NCI-H226 (cell line): ENCODE measurements around the gene POU6F1.
"Not testable (repeated sequence)": the region's sequence is repeated elsewhere in the genome, so short reads cannot be mapped to it uniquely, and the experiment has no call there.

Experiments
- DNase-seq: peaks from one replicate; pipeline ENCODE4 v3.0.0-alpha.2; 2015

The POU6F1 gene, protein sequence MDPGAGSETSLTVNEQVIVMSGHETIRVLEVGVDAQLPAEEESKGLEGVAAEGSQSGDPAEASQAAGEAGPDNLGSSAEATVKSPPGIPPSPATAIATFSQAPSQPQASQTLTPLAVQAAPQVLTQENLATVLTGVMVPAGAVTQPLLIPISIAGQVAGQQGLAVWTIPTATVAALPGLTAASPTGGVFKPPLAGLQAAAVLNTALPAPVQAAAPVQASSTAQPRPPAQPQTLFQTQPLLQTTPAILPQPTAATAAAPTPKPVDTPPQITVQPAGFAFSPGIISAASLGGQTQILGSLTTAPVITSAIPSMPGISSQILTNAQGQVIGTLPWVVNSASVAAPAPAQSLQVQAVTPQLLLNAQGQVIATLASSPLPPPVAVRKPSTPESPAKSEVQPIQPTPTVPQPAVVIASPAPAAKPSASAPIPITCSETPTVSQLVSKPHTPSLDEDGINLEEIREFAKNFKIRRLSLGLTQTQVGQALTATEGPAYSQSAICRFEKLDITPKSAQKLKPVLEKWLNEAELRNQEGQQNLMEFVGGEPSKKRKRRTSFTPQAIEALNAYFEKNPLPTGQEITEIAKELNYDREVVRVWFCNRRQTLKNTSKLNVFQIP

DNA sequence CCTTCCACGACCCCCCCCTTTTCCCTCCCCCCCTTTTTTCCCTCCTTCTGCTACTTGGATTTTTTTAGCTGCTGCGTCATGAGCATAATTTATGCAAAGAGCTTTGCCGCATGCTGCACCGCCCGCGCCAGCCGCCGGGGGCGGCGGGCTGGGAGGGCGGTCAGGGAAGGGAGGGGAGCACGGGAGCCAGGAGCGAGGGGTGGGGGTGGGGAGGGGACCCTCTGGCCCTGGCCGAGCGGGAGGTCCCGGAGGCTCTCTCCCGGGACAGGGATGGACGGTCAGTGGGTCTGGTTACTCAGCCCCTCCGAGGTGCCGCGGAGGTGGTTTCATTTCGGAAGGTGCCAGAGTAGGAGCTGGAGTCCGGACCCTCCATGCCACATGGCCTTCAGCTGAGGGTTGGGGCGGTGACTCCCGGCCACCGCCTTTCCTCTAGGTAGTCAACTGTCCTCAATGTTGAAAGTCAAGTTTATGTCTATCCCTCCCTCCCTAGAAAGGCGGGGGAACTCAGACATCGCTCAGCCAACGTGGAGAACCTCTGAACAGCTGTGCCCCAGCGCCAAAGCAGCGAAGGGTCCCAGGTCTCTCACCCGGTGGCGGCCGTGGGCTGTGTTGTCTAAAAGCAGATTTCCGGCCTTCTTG, at the start of gene POU6F1:
TSS of gene POU6F1 (minus strand) at position 95 of the 639 bp plus-strand sequence. CDS start 11,226 bp downstream, outside the sequence.
- peak; percentile 76 for DNase-seq

DNA sequence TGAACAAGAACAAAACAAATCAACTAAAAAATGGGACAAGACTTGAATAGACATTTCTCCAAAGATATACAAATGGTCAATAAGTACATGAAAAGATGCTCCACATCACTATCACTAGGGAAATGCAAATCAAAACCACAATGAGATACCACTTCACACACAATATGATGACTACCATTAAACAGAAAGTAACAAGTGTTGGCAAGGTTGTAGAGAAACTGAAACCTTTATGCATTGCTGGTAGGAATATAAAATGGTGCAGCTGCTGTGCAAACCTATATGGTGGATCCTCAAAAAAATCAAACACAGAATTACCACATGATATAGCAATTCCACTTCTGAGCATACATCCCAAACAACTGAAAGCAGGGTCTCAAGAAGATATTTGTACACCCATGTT, 47.2 kb upstream of the POU6F1 start:
- DNase-seq = no peak

DNA sequence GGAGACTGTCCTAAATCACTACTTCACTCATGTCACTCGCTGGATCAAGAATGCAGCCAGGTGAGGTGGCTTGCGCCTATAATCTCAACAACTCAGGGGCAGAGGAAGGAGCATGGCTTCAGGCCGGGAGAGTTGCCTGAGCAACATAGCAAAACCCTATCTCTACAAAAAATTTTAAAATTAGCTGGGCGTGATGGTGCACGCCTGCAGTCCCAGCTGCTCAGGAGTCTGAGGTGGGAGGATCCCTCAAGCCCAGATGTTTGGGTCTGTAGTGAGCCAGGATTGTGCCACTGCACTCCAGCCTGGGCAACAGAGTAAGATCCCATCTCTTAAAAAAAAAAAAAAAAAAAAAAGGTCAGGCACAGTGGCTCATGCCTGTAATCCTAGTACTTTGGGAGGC, 46.4 kb upstream of the POU6F1 start:
- no peak for DNase-seq

DNA sequence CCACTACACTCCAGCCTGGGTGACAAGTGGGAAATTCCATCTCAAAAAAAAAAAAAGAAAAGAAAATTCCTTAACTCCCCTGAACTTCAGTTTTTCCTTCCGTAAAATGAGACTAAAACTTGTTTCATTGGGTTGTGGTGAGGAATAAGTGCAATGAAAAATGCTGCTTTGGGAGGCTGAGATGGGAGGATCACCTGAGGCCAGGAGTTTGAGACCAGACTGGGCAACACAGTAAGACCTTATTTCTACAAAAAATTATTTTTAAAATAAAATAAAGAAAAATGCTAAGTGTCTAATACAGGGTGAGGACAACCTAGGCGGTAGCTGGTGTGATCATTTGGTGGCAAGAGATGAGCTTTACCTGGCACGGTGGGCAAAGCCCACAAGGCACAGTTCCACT, 45.5 kb upstream of the POU6F1 start:
- DNase-seq = no peak

DNA sequence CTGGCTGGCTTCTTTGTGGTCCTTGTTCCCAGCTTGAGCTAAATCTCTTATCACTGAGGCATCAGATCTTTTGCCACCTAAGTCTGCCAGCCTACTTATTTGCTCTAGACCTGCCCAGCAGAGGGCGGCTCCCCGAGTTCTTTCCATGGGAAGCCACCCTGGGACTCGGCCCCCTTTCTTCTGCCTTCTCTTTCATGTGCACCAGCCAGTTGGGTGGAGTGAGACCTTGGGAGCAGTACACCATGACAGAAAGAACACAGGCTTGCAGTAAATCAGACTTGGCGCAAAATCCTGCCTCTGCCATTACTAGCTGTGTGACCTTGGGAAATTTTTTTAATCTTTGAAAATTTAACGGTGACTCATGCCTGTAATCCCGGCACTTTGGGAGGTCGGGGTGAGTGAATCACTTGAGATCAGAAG, 44.9 kb upstream of the POU6F1 start:
- DNase-seq = peak; percentile 57

DNA sequence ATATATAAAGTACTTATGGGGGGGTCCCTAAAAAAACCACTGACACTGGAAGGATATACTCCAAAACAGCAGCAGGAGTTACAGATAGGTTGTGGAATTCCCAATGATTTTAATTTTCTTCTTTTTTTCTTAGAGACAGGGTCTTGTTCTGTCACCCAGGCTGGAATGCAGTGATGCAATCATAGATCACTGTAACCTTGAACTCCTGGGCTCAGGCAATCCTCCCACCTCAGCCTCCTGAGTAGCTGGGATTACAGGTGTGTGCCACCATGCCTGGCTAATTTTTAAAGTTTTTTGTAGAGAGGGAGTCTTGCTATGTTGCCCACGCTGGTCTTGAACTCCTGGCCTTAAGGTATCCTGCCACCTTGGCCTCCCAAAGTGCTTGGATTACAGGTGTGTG, 41.7 kb upstream of the POU6F1 start:
- not testable (repeated sequence) for DNase-seq

DNA sequence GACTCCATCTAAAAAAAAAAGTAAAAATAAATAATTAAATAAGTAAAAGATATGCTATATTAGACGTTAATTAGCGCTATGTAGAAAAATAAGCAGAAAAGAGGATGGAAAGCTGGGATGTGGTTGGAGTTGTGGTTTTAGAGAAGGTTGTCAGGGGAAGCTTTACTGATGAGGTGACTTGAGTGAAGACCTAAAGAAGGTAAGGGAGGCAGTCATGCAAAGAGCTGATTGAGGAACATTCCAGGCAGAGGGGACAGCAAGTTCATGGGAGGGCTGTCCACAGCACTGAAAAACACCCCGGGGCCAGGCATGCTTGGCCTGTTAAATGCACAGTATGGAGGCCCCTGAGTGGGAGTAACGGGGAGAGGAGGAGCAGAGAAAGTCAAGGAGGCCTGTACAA, 36.7 kb upstream of the POU6F1 start:
- no peak for DNase-seq

DNA sequence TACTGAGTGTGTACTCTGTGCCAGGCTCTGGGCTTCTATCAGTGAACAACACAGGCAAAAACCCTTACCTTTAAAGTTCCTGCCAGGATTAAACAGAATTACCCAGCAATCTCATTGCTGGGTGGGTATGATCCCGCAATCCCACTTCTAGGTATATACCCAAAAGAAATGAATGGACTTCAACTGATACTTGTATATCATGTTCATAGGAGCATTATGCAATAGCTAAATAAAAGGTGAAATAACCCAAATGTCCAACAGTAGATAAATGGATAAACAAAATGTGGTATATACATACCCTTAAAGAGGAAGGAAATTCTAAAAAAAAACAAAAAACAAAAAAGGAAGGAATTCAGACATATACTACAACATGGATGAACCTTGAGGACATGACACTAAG, 35.4 kb upstream of the POU6F1 start:
- DNase-seq = no peak

DNA sequence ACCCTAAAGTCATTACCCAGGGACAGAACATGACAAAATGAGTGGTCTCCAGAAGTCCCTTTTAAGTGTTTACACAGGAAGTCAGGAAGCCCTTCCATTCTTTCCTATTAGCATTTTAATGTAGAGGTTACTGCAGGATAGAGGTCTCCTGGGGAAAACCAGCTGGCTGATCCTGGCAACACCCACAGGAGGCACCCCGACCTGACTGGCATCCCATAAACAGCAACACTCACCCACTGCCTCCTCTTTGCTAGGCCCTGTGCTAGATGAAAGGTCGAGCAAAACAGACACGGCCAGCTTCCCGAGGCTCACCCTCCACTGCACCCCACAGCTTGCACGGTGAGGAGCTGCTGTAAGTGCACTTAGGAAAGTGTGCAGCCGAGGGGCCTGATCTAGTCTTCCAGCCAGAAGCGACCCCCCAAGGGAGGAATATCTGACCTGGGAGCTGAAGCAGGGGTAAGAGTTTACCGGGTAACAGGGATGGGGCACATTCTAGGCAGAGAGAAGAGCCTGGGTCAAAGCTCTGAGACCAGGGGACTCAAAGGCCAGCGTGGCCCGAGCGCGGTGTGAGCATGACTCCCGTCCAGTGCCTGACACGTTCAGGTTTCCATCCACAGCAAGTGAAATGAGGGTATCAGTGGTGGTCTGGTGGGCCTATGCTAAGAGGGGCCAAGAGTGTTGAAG, 29.8 kb upstream of the POU6F1 start:
- no peak for DNase-seq

DNA sequence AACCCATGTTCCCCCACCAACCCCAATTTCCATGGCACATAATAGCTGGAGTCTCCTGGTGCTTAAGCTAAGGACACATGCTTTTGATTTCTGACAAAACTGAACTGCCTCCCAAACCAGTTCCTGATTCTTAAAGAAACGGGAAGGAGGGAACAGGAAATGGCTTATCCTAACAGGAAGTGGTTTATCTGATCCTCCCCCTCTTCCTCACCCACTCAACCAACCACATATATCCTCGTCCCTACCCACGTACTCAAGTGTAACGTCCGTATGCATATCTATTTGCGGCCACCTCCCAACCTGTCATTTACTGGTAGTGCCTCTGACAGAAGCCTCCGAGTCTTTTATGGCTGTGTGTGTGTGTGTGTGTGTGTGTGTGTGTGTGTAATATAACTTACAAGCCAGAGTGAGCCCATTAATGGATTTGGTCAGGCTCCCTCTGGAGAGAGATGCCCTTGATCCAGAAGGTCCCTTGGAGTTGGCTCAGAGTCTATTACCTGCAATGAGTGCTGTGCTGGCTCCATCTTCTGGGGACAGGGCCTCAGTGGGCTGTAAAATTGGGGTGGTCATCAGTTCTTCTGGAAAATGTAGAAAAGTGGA, 28.5 kb upstream of the POU6F1 start:
- DNase-seq = peak; percentile 49

DNA sequence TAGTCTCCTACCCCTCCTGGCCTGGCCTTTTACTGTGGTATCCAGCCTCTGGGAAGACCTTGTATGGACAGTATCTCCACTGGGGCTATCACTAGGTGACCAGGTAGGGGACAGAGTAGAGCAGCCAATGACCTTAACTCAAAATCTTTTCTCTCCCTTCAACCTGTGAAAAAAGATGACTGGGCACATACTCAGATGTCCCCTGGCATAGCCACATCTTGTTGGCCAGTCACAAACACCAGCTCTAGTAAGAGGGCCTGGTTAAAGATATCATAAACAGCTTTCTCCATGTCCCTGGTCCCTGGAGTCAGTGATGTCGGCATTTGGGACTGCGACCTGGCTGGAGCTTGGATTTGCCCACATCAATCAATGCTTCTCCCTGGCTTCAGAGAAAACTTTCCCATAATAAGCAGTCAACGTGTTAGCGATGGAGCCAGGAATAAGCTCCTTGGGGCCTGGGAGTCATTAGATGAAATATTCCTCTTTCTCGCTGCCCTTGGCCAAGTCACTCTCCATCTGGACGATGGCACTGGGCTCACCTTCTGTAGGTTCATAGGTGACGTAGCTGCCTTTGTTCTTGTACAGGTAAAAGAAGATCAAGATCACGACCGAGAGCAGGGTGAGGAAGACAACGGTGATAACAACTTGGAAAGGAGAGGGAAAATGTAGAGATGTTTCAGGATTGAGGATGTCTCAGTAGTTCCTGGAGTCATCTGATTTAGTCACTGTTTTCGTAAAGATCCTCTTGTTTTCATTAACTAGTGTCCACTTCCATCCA, 27.8 kb upstream of the POU6F1 start:
- DNase-seq = no peak

DNA sequence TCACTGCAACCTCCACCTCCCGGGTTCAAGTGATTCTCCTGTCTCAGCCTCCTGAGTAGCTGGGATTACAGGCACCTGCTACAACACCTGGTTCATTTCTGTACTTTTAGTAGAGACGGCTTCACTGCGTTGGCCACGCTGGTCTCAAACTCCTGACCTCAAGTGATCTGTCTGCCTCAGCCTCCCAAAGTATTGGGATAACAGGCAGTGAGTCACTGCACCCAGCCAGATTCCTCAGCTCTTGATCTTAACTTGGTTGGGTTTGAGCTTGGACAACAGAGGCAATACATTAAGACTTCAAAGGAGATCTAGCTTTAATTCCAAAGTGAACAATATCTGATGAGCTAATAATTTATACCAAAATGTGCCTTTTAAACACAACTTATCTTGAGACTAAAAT, 26.4 kb upstream of the POU6F1 start:
- no peak for DNase-seq

DNA sequence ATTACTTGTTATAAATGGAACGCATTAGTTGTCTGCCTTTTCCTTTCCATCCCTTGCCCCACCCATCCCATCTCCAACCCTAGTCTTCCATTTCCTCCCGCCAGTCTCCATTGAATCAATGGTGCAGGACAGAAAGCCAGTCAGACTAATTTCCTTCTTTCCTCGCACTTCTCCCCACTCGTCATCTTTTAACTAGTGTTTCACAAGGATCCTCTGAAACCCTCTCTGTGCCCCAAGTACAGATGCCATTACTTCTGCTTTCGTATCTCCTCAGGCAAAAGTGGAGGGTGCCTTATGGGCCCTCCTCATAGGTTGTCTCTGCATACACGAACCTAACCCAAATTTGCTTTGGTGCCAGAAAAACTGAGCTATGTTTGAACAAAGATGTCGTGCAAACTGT, 25.0 kb upstream of the POU6F1 start:
- DNase-seq = no peak

DNA sequence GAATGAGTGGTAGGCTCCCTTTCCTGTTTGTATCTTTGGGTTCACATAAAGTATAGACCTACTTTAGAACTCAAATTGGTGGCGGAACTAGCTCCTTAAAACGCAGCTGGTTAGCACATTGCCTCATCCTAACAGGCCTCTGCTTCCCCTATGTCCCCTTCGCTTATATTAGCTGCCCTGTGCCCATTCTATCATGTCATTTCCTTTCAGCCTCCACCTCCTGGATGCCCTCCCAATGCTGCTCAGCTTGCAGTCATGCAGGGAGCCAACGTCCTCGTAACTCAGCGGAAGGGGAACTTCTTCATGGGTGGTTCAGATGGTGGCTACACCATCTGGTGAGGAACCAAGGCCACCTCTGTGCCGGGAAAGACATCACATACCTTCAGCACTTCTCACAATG, 24.3 kb upstream of the POU6F1 start:
- no peak for DNase-seq

DNA sequence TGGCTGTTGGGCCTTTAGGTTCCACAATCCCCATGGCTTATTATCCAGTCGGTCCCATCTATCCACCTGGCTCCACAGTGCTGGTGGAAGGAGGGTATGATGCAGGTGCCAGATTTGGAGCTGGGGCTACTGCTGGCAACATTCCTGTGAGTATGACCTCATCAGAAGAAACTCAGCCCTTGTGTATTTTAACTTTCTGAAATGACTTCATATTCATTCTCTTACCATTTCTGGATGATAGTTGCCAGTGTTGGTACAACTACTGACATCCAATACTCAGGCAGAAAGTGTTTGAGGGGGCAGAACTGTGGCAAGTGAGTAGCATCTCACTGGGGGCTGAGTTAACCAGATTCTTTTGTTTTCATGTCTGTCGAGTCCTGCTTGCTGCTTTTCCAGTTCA, 23.1 kb upstream of the POU6F1 start:
- DNase-seq = peak; percentile 41

DNA sequence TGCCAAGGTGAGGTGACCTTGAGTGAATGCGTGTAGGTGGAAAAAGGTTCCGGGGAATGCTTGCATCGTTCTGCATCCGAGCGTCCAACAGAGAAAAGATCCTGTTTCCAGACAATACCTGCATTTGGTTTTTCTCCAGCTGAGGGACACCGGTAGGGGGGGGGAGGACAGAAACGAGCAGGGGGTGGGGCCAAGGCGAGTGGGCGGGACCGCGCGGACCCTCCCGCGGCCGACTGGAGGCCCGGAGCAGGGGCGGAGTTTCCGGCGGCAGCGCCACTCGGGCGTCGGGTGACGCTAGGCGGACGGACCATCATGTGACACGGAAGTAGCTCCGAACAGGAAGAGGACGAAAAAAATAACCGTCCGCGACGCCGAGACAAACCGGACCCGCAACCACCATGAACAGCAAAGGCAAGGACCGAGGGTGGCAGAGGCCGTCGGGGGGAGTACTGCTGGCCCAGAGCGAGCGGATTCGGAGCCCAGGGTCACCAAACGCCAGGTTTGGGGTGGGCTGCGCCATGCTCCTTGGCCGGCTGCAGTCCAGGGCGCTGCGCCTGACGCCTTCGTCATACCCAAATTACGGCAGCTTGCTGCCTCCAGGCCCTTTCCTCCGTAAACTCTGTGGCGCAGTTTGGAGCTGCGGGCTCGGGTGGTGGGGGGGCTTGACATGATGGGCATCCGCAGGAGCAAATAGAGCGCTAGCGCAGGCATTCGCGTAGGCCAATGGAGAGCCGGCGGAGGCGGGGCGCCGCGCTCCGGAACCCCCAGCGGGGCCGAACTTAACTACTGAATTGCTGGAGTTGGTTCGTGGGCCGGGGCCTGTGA, 20.9 kb upstream of the POU6F1 start, which contains the start of gene DAZAP2:
TSS of gene DAZAP2 (plus strand) at position 317 of the 825 bp plus-strand sequence. CDS start at position 399, 82 bp downstream.
- peak; percentile 95 for DNase-seq

DNA sequence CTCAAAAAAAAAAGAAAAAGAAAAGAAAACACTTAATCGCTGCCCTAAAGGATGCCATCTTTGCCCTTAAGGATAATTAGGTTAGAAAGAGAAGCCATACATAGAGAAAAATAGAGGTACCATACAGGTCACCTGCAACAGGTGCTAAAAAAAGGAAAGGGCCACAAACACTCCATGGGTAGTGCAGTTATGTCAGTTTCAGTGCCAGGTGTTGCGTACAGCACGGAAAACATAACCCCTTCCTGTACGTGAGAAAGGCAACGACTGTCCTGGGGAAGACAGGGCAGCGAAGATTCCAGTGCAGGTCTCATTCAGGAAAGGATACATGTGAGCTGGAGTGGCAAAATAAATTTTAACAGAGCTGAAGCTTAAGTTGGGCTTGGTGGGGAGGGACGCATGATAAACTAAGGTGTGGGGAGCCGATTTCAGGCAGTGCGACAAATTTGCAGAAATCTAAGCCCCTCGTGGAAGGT, 20.2 kb upstream of the POU6F1 start:
- DNase-seq = no peak

DNA sequence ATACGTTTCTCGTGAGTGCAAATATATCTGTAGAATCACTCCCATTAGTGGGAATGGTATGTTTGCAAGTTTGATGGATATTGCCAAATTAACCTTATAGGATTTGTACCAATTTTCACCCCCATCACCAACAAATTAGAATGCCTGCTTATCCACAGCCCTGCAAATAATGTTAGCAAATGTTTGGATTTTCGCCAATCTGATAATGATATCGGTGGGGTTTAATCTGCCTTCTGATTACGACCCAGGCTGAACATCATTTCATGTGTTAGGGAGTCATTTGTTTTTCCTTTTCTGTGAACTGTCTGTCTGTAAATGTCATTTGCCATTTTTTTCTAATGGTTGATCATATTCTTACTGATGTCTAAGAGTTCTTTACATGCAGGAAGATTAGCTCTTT, 16.7 kb upstream of the POU6F1 start:
- DNase-seq = no peak

DNA sequence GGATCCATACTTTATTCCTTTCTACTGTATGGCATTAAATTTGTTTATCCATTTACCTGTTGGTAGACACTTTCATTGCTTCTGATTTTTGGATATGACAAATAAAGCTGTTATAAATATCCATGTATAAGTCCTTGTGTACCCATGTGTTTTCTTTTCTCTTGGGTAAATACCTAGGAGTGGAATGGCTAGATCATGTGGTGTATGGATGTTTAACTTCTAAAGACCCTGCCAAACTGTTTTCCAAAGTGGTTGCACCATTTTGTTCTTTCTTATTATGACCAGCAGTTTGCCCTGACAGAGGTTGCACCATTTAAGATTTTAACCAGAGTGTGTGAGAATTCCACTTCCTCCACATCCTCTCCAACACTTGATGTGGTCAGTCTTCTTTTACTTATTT, 14.8 kb upstream of the POU6F1 start:
- no peak for DNase-seq

DNA sequence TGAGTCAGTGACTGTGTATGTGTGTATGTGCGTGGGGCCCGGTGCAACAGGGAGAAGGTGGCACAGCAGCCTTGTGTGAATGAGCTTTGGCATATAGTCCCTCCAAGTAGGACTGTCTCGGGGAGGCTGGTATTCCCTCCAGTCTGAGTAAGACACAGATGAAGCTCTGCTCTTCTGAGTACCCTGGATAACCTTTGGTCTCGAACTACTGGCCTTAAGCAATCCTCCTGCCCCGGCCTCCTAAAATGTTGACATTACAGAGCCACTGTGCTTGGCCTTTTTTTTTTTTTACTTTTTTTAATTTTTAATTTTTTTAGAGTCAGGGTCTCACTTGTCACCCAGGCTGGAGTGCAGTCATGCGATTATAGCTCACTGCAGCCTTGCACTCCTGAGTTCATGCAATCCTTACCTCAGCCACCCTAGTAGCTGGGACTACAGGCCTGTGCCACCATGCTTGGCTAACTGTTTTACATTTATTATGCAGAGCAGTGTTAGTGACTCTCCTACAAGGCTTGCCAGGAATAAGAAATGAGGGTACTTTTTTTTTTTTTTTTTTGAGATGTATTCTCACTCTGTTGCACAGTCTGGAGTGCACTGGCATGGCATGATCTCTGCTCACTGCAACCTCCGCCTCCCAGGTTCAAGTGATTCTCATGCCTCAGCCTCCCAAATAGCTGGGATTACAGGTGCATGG, 11.4 kb upstream of the POU6F1 start:
- no peak for DNase-seq
